ENCODE results near the gene OR2AE1. TPM values are rescaled to one million over a fixed set of nuclear protein-coding genes. Genes with fewer than 3 reads are reported as not detected.

The OR2AE1 gene
- total and polyA plus RNA-seq, 2 of the 13 experiments (the other 11 are each of a cell fraction or from before 2014, with no cell fraction given): not detected

DNA sequence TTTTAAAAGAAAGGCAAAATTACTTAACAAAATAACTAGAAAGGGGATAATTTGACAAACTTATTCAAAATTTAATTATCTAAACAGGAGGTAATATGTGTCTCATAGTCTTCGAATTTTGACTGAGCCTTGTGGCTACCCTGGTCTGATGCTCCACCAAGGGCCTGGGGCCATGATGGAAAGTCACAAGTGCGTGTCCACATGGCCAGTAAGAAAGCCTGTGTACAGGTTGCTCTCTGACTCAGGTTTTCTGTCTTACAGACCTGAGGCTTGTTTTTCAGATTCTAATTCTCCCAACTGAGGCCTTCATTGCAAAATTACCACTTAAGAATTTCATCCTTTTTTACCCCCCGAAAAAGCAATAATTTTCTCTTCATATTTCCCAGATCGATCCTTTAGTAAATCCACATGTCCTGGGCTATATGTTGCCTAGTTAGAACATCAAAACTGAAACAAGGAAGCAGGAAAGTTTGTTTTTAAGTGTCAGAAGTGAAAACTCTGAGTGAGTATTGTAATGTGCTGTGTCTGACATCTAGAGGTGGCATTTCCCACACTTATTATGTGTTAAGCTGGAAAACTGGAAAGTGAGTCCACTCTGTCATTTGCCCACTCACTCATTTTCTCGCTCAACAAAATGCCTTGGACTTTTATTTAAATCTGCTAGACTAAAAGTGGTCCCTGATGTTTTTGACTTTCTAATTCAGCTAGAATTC lies 39.0 kb downstream of the OR2AE1 start (continued):
- TF ChIP-seq, protein P1, sequence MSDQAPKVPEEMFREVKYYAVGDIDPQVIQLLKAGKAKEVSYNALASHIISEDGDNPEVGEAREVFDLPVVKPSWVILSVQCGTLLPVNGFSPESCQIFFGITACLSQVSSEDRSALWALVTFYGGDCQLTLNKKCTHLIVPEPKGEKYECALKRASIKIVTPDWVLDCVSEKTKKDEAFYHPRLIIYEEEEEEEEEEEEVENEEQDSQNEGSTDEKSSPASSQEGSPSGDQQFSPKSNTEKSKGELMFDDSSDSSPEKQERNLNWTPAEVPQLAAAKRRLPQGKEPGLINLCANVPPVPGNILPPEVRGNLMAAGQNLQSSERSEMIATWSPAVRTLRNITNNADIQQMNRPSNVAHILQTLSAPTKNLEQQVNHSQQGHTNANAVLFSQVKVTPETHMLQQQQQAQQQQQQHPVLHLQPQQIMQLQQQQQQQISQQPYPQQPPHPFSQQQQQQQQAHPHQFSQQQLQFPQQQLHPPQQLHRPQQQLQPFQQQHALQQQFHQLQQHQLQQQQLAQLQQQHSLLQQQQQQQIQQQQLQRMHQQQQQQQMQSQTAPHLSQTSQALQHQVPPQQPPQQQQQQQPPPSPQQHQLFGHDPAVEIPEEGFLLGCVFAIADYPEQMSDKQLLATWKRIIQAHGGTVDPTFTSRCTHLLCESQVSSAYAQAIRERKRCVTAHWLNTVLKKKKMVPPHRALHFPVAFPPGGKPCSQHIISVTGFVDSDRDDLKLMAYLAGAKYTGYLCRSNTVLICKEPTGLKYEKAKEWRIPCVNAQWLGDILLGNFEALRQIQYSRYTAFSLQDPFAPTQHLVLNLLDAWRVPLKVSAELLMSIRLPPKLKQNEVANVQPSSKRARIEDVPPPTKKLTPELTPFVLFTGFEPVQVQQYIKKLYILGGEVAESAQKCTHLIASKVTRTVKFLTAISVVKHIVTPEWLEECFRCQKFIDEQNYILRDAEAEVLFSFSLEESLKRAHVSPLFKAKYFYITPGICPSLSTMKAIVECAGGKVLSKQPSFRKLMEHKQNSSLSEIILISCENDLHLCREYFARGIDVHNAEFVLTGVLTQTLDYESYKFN (CRISPR knock-in tag; conservative IDR thresholded peaks at IDR 0.05): peak; percentile 29; the same call in 1 of the 2 replicates
- no peak for TF ChIP-seq ZNF570 (CRISPR knock-in tag; IDR thresholded peaks at IDR 0.05; ENCODE audit: borderline replicate concordance)
- 0 out of 2 replicates have a peak, but pooled peaks have one; percentile 7 for TF ChIP-seq CEBPG (CRISPR knock-in tag; IDR thresholded peaks at IDR 0.05)
- TF ChIP-seq FOXA3 (CRISPR knock-in tag; IDR thresholded peaks at IDR 0.05): 0 out of 2 replicates have a peak, but pooled peaks have one; percentile 8
- no peak for TF ChIP-seq ZNF530 (CRISPR knock-in tag; IDR thresholded peaks at IDR 0.05; ENCODE audit: low read depth)
- TF ChIP-seq, protein P2, sequence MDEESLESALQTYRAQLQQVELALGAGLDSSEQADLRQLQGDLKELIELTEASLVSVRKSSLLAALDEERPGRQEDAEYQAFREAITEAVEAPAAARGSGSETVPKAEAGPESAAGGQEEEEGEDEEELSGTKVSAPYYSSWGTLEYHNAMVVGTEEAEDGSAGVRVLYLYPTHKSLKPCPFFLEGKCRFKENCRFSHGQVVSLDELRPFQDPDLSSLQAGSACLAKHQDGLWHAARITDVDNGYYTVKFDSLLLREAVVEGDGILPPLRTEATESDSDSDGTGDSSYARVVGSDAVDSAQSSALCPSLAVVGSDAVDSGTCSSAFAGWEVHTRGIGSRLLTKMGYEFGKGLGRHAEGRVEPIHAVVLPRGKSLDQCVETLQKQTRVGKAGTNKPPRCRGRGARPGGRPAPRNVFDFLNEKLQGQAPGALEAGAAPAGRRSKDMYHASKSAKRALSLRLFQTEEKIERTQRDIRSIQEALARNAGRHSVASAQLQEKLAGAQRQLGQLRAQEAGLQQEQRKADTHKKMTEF (CRISPR knock-in tag; IDR thresholded peaks at IDR 0.05): 0 out of 2 replicates have a peak, but pooled peaks have one; percentile 23
- TF ChIP-seq LCORL (IDR thresholded peaks at IDR 0.05): no peak
- 0 out of 2 replicates have a peak, but pooled peaks have one; percentile 20 for TF ChIP-seq LCORL (CRISPR knock-in tag; IDR thresholded peaks at IDR 0.05)
- TF ChIP-seq ZNF205 (CRISPR knock-in tag; IDR thresholded peaks at IDR 0.05): 0 out of 2 replicates have a peak, but pooled peaks have one; percentile 36
- no peak for TF ChIP-seq SPEN (CRISPR knock-in tag; IDR thresholded peaks at IDR 0.05; ENCODE audit: low read depth)
- TF ChIP-seq SMC3 (IDR thresholded peaks at IDR 0.05; ENCODE audit: low read length): peak; percentile 78
- TF ChIP-seq MEIS1 (CRISPR knock-in tag; IDR thresholded peaks at IDR 0.05; ENCODE audit: borderline replicate concordance): peak; percentile 58; the same call in 1 of the 2 replicates
- no peak for TF ChIP-seq SSRP1 (CRISPR knock-in tag; IDR thresholded peaks at IDR 0.05)
- TF ChIP-seq ZNF567 (CRISPR knock-in tag; IDR thresholded peaks at IDR 0.05; ENCODE audit: borderline replicate concordance): no peak
- no peak for TF ChIP-seq MAFK (conservative IDR thresholded peaks at IDR 0.05 in 1 of 2, IDR thresholded peaks at IDR 0.05 in 1 of 2; ENCODE audit: low read length in 2 of 2)
- TF ChIP-seq, protein P3, sequence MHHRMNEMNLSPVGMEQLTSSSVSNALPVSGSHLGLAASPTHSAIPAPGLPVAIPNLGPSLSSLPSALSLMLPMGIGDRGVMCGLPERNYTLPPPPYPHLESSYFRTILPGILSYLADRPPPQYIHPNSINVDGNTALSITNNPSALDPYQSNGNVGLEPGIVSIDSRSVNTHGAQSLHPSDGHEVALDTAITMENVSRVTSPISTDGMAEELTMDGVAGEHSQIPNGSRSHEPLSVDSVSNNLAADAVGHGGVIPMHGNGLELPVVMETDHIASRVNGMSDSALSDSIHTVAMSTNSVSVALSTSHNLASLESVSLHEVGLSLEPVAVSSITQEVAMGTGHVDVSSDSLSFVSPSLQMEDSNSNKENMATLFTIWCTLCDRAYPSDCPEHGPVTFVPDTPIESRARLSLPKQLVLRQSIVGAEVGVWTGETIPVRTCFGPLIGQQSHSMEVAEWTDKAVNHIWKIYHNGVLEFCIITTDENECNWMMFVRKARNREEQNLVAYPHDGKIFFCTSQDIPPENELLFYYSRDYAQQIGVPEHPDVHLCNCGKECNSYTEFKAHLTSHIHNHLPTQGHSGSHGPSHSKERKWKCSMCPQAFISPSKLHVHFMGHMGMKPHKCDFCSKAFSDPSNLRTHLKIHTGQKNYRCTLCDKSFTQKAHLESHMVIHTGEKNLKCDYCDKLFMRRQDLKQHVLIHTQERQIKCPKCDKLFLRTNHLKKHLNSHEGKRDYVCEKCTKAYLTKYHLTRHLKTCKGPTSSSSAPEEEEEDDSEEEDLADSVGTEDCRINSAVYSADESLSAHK (CRISPR knock-in tag; IDR thresholded peaks at IDR 0.05; ENCODE audit: borderline replicate concordance): no peak
- TF ChIP-seq ZNF138 (CRISPR knock-in tag; IDR thresholded peaks at IDR 0.05; ENCODE audit: low read depth): no peak
- TF ChIP-seq MIXL1 (CRISPR knock-in tag; IDR thresholded peaks at IDR 0.05): 0 out of 2 replicates have a peak, but pooled peaks have one; percentile 29
- TF ChIP-seq ZFP36L1 (CRISPR knock-in tag; IDR thresholded peaks at IDR 0.05): no peak
- TF ChIP-seq RBAK (CRISPR knock-in tag; IDR thresholded peaks at IDR 0.05): no peak
